Measurements from ENCODE around the gene ESAM.

The ESAM gene

DNA sequence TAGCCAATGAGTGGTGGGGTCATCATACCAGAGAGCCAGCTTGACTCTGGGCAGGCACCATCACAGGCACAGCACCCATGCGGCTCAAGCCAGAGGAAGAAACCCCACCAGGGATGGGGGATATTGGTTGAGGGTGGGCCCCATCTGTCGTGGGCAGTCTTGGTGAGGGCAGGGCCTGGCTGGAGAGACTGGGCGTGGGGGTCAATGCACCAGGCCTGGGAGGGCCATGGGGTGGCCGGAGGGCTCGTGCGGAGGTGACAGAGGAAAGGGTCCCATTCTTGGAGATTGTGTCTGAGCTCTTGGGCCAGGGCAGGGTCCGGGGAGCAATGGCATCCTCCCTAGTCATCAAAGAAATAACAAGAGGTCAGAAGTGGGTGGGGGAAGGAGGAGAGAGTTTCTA lies 8.5 kb downstream of the ESAM start:
- no peak for DNase-seq (ENCODE audit: low spot score)
- FAIRE-seq = no peak

DNA sequence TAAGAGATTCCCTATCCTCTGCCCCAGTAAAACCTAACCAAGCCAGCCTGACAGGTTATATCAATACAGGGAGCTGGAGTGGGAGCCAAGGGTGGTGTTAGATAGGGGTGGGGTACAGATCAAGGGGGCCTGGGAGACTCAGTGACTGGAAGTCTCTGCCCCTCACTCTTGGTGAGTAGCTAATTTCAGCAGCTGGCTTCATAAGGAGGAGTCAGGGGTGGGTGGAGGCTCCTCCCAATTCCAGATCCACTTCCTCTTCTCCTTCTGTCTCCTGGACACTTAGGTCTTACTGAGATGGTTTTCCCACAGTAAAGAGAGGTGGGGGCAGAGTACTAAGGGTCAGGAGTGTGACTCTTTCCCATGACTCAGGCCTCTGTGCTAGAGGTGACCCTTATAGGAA lies 8.9 kb downstream of the ESAM start:
- FAIRE-seq (no peak), DNase-seq (ENCODE audit: low spot score) (no peak)

DNA sequence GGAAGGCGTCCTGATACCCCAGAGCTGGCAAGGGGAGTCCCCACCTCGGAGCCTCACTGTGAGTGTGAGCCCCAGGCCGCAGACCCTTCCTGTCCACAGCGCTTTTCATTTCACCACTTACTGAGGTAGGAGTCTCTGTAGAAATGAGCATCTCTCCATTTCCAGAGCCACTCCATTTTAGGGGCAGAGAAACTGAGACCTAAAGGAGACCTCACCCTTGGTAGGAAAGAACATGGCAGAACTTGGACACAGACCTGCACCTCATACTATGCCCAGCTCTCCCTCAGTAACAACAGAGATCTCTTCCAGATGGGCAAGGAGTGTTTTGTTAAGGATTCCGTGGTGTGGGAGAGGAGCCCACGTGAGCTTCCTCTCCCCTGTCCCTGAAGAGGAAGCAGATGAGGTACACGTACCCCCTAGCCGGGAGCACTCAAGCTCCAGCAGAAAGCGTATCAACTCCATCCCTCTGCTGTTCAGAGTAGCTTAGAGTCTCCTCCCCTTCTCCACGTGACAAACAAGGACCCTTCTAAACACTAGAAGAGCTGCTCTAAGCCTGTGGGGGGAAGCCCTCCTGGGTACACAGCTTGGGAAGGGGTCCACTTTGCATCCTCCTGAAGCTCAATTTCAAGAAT lies 9.5 kb downstream of the ESAM start:
- FAIRE-seq = no peak
- no peak for DNase-seq (ENCODE audit: low spot score)

DNA sequence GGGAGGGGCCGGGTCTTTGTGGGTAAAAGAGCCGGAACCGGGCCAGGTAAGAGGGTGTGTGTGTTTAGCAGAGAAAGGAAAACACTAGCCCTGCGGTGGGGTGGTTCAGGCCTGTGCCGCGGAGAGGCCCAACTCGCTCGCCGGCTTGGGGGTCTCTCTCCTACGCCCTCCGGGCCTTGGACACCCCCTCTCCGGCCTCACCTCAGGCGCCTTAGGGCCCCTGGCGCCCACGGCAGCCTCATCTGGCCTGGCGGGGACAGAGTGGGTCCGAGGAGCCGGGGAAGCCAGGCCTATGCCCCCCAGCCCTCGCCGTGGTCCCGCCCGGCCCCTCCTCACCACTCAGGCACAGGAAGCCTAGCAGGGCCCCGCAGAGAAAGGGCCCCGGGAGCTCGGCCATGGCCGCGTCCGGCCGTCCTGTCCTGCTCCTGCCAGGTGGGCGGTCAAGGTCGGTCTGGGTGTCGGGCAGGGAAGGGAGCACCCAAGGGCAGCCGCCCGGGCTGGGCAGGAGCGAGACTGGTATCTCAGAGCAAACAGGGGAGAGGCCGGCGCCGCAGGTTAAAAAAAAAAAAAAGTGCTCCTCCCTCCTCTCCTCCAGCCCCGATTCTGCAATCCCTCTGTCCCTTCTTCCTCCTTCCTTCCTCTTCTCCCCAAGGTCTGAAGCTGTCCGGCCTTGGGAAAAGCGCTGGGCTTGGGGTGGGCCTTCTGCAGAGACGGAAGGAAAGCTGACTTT lies 10.2 kb downstream of the ESAM start, which contains the start of gene VSIG2:
VSIG2 (minus strand) TSS at position 515 of the 730 bp plus-strand sequence; CDS start at position 397, 118 bp downstream.
- FAIRE-seq = no peak
- no peak for DNase-seq (ENCODE audit: low spot score)

DNA sequence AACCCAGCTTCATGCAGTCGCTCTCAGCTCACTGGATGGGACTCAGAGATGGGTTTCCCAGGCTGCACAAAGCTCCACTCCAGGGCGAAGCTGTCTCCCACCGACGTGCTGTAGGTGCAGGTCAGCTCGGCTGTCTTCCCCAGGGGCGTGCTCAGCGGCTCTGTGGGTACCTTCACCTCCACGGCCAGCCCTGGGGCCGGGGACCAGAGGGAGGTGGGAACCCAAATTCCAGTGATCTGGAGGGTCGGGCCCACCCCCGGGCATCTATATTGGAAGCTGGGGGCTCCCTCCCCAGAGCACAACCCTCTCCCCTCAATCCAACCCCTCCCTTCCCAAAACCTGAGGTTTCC lies 10.7 kb downstream of the ESAM start:
- FAIRE-seq = no peak
- no peak for DNase-seq (ENCODE audit: low spot score)

DNA sequence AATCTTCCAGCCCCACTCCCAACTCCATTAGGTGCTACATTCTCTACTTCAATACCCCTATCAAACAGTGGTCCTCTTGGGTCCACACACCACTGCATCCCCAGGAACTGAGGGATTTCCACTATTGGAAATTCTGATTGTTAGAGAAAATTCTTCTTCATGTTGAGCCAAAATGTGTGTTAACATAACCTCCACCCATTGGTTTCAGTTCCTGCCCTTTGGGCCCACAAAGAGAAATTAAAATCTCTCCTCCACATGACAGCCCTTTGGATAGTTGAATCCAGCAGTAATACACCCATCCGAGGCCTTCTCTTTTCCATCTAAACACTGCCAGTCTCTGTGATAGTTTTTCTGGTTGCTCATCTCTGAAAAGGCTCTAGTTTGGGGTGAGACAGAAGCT lies 12.2 kb downstream of the ESAM start:
- DNase-seq (ENCODE audit: low spot score) (no peak), FAIRE-seq (no peak)

DNA sequence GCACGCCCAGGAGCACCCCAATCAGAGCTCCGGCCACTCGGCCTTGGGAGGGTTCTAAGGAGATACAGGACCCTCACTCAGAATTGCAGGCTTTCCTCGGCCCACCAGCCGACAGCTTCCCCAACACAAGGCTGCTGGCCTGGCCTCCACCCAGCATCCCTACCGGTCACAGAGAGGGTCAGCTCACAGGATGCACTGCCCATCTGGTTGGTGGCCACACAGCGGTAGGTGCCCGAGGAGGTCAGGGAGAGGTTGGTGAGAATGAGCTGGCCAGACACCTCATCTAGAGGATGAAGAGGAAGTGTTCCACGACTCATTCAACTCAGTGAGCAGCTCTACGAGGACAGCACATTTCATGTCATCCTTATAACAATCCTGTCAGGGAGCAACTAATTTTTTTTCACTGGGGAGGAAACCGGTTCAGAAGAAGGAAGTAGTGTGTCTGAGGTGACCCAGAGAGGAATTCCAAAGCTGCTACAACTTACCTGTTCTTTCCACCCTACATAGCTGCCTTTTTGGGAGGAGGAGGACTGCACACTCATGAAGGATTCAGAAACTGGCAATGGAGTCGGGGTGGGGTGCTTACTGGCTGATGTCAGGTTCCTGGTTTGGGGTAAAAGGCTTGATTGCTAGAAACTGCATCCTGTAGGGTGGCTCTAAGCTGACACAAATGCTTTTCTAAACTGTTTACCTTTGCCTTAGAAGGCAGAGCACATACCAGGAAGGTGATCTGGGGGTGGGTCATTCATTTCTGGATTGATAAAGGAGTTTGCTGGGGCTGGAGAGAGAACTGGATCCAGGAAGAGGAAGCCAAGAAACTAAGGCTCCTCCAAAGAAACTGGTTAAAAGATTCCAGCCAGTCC lies 13.4 kb downstream of the ESAM start:
- FAIRE-seq = no peak
- DNase-seq (ENCODE audit: low spot score) = no peak

DNA sequence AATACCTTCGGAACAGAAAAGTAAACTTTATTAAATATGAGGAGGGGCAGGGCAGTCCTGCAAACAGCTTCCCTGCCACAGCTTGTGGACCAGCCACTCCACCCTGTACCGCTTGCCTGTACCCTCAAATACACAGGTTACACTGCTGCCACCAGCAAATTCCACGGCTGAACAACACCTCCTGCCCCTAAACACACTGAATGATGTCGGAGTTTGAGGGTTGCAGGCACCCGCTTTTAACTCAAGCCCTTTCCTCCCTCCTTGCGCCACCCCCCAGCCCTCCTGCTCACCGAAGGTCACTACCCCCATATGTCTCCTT lies 14.0 kb downstream of the ESAM start:
- FAIRE-seq (no peak), DNase-seq (ENCODE audit: low spot score) (no peak)

DNA sequence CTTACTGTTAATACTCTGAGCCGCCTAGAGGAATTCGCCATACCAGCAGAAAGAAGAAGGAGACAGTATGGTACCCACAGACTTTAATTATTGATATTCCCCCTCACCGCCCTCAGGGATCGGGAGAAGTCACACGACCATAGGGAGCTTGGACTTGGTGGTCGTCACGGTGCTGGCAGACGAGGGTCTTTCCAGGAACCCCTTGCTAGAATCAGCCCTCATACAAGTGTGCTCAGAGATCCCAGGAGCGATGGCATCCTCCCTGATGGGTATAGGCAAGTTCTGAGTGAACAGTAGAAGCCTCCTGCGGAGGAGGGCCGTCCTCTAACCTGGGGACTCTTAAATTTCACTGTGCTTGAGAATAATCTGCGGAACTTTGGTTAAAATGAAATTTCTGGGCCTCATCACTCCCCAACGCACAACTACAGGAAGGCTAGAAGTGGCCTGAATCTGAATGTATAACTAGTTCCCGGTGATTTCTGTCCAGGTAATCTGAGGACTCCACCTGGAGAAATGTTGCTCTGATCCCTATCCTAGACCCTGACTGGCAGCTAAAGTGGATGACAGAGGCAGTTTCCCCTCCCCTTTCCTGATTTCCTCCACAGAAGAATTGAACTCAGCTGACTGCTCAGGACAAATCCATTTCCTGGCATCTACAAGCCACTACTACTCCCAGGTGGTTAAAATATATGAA lies 14.5 kb downstream of the ESAM start:
- FAIRE-seq = no peak
- DNase-seq (ENCODE audit: low spot score) = no peak

DNA sequence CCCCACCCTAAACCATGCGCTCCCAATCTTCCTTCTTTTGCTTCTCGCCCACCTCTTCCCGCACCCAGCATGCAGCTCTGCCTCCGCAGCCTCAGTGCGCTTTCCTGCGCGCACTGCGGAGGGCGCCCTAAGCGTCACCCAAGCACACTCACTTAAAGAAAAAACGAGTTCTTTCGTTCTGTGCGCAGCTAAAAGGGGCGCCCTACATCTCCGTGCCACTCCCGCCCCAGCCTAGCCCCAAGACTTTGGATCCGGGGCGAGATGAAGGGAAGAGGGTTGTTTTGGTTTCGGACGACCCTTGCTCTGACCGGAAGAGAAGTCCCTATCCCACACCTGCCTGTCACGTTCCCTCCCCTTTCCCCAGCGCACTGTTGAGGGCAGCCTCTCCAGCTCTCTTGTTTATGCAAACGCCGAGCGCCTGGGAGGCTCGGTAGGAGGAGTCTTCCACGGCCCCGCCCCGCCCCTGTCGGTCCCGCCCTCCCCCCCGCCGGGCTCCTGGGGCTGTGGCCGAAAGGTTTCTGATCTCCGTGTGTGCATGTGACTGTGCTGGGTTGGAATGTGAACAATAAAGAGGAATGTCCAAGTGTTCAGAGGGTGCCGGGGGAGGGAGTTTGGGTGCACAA lies 15.4 kb downstream of the ESAM start:
- DNase-seq (ENCODE audit: low spot score) (peak; percentile 76), FAIRE-seq (no peak)

DNA sequence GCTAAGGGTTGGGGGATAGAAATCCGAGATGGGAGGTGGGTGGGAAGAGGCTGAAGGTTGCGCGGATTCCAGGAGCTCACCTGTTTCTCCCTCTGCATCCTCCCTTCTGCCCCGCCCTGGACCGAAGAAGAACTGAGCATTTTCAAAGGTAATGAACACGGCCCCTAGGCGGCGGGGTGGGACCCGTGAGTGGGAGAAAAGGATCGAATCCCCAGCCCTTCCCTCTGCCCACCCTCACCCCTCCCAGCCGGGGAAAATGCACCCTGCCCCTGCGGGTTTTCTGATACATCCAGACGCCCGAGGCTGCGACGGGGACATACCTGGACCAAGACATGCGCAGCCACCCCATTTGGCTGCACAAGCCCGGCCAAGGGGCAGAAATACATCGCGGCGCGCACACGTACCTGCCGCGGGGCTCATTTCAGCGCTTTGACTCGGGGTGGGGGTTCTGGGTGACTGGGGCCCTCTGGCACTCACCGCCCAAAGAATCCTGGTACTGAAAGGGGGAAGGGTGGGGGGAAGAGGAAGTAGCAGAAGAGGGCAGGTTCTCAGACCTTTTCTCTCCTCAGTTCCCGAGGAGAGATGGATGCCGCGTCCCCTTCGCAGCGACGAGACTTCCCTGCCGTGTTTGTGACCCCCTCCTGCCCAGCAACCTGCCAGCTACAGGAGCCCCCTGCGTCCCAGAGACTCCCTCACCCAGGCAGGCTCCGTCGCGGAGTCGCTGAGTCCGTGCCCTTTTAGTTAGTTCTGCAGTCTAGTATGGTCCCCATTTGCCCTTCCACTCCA lies 16.1 kb downstream of the ESAM start:
- peak; percentile 33 for DNase-seq (ENCODE audit: low spot score)
- FAIRE-seq = no peak

DNA sequence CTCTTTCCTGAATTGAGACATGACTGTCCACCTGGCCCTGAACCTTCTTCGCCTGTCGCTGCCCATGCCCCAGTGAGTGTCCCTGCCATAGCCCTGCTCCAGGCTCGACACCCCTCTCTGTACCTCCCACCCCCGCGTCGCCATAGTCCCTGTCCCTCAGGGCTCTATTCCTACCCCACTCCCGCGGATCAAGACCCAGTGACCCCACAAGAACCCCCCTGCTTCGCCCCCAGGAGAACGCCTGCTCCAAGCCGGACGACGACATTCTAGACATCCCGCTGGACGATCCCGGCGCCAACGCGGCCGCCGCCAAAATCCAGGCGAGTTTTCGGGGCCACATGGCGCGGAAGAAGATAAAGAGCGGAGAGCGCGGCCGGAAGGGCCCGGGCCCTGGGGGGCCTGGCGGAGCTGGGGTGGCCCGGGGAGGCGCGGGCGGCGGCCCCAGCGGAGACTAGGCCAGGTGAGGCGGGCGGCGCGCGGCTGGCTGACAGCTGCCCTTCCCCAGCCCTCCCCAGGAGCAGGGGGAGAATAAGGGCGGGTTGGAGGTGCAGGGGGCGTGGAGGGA lies 16.7 kb downstream of the ESAM start:
- FAIRE-seq (no peak), DNase-seq (ENCODE audit: low spot score) (no peak)

DNA sequence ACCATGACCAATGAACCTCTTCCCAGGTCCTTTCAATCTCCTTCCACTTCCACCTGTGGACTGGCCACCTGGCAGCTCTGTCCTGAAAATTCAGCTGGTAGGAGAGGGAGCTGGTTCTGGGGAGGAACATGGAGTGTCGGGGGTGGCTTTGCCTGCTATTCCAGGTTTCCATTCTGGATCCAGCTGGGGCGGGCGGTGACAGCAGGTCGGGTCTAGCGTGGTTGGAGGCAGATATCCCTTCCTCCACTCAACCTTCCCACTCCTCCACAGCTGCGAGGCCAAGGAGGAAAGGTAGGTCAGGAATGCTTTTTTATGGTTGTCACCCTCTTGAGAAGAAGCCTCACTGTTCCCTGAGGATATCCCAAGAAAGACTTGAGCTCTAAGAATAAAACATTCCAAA lies 19.0 kb downstream of the ESAM start:
- FAIRE-seq (no peak), DNase-seq (ENCODE audit: low spot score) (no peak)

DNA sequence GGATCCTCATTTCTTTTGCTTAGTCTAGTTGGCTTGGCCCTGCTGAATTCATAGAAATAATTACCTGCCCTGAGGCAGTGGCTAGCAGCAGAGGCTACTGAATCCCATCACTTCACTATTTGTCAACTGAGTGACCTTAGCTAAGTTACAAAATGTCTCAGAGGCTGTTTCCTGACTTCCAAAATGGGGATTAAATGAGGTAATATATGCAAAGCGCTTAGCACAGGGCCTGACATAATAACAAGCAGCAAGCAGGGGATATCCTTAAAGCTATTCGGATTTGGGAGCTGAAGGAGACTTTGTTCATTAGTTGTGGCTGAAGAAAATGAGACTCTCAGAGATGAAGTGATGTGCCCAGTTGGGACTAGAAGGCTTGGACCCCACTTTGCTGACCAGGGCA lies 19.5 kb downstream of the ESAM start:
- DNase-seq (ENCODE audit: low spot score) = no peak
- no peak for FAIRE-seq

DNA sequence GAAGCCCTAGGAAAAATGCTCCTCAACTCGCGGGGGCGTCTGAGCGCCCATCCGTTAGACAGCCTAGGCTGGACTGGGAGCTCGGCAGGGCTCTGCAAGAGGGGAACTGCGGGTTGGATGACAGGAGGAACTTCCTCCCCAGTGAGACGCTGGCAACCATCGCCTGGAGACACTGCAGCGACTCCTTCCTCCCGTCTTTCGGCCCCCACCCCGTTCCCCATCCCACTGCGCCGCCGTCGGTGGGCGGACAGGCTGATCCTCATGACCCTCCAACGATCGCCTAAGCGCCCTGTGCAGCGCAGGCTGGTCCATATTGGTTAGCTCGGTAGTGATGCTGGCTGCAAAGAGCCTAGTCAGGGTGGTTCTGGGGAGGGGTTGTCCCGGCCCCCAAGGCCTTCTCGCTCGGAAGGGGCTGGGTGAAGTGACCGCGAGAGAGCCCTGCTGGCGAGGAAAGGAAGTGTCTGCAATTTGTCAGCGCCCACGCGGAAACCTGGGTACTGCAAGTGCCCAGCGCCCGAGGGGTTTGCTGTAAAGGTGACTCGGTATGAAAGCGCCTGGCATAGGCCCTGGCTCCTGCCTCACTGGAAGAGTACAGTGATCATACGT lies 21.7 kb downstream of the ESAM start:
- DNase-seq (ENCODE audit: low spot score) (peak; percentile 26), FAIRE-seq (no peak)

DNA sequence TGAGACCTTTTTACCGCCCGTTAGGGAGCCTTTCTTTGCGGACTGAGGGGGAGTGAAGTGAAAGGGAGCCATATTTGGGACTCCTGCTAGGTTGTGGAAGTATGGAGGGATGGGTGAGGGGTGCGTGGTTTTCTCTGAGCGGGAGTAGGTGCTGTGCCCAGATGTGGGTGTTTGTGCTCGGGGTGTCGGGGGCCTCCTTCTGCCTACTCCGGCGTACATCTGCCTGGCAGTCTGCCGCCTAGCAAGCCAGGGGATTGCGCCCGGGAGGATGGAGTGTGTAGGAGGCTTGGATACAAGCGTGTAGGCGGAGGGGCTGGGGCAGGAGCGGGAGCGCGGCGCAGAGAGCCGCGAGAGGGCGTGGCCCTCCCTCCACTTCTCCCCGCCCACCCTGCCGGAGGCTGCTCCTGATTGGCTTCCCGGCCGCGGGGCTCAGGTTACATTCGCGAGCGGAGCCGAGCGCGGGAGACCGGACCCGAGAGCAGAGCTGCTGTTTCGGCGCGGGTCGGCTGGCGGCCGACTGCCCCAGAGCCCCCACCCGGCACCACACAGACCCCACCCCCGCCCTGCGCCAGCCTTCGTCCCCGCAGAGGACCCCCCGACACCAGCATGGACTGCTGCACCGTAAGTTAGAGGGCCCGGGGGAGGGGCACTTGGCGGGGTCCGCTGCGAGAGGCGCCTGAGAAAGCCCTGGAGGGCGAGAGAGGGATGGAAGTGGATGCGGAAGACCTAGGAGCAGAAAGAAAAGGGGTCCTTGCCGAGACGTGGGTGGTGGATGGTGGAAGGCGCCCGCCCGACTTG lies 22.4 kb downstream of the ESAM start, which contains the start of gene NRGN:
NRGN (plus strand) TSS at position 464 of the 798 bp plus-strand sequence; CDS start at position 607, 143 bp downstream.
- peak; percentile 79 for DNase-seq (ENCODE audit: low spot score)
- FAIRE-seq = no peak

DNA sequence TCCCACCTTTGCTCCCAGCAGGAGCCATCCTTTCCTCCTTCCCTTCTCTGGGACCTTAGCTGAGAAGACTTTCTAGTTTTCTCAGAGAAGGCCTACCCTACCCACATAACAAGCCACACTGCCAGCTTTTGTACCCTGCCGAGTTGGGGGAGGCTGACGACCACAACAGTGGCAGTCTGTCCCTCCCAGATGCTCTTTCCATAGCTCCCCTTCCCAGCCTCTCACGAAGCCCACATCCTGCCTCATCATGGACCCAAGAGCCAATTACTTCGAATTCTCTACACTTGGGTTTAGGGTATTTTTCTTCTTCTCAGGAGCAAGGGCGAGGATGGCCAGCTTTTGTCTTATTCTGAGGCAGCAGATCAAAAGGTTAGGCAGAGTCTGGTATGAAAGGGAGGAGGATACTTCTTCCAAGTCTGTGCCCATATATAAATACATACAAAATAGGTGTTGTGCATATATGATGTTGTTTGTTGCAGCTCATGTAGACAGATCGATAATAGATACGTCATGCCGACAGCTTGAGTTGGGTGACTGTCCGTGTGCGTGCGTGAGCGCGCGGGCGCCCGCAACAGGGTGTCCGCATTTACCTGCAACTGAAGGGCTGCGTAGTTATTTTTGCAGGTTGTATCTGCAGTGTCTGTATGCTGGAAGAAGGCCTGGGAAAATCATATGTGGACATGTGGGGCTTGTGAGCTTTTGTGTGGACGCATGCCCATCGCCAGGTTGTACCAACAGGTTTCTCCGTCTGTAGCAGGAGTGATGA lies 23.2 kb downstream of the ESAM start:
- FAIRE-seq (no peak), DNase-seq (ENCODE audit: low spot score) (no peak)

DNA sequence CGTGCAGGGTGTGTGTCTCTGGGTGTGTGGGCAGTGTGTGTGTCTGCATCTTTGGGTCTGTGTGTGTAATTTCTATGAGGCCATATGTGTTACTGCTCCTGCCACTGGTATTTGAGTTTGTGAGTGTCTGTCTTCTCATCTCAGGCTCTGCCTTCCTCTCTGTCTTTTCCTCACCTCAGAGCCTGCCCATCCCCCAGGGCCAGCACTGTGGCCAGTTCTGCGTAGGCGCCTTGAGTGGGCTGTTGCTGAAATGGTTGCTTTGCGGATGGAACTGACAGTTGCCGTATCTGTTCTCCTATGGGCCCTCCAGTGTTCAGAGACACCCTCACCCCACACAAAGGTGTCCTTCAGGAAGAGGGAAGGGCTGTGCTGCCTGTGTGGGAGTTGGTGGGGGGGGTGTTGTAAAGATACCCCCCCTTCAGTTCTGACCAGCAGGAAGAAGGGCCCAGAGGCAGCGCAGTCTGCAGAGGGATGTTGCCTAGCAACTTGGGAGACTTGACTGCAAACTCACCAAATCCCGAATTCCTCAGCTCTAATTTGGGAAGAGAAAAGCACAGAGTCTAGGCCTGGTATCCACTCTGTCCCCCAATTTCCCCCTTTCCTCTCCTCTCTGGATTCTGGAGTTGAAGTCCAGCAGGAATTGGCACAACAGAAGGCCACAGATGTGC lies 24.3 kb downstream of the ESAM start:
- FAIRE-seq = no peak
- DNase-seq (ENCODE audit: low spot score) = no peak

Measured in urothelium cell line (cell line).